ENCODE measurements around the gene ANKS1B.

DNA sequence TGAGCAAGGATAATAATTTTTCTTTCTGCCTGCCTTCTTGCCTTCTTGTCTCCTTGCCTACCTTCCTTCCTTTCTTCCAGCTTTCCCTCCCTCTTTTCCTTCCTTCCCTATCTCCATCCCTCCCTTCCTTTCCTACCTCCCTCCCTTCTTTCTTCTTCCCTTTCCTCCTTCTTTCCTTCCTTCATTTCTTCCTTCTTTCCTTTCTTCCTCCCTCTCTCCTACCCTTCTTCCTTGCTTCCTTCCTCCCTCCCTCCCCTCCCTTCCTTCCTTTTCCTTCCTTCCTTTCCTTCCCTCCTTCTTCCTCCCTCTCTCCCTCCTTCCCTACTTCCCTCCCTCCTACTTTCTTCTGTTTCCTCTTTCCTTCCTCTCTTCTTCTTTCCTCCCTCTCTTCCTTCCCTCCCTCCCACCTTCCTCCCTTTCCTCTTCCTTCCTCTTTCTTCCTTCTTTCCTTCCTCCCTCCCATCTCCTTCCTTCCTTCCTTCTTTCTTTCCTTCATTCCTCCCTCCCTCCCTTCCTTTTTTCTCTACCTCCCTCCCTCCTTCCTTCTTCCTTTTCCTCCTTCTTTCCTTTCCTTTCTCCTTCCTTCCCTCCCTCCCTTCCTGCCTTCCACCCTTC is 1009.9 kb downstream of the ANKS1B start:
- TF ChIP-seq CEBPB (IDR thresholded peaks at IDR 0.05) (no peak), FOXM1 (IDR thresholded peaks at IDR 0.05; ENCODE audit: borderline replicate concordance, low read depth) (no peak)
